Ishikawa (cell line): Measurements from ENCODE around the gene PMAIP1.

ENCODE experiments used
- CREB1 ChIP-seq: IDR thresholded peaks from 2 replicates; pipeline ENCODE4 v1.6.1; 2012; ENCODE audit warnings: low read depth
- MAX ChIP-seq: IDR thresholded peaks from 2 replicates; pipeline ENCODE4 v1.6.1; 2012
- REST ChIP-seq: IDR thresholded peaks from 2 replicates; pipeline ENCODE4 v1.6.1; 2012; ENCODE audit warnings: low read depth, mild to moderate bottlenecking

GRCh38 chr18:59870623-59871130 lies 29.1 kb upstream of the PMAIP1 start:
- TF ChIP-seq MAX (no peak), CREB1 (no peak), REST (no peak)
